Prostate gland (tissue), 2 donors: Measurements from ENCODE around the gene MEAK7.

Source experiments
- CTCF ChIP-seq, 4 experiments: fragments of 200-600 bp in 2 of 4; fragments of 450-650 bp in 2 of 4; sonication (generic) in 2 of 4; IDR thresholded peaks; 1 replicate in 3 of 4; 2 replicates in 1 of 4; pipeline ENCODE4 v1.5.1; 2016 to 2019; ENCODE audit warnings: antibody characterized with exemption in 4 of 4, mild to moderate bottlenecking in 2 of 4, moderate library complexity in 2 of 4
- POLR2A ChIP-seq: fragments of 450-650 bp; IDR thresholded peaks from one replicate; pipeline ENCODE4 v1.6.1; 2016; ENCODE audit warnings: antibody characterized with exemption, mild to moderate bottlenecking
- POLR2AphosphoS5 ChIP-seq: sonication (generic); formaldehyde crosslinking; IDR thresholded peaks from one replicate; pipeline ENCODE4 v1.6.1; 2017; ENCODE audit warnings: antibody characterized with exemption

DNA sequence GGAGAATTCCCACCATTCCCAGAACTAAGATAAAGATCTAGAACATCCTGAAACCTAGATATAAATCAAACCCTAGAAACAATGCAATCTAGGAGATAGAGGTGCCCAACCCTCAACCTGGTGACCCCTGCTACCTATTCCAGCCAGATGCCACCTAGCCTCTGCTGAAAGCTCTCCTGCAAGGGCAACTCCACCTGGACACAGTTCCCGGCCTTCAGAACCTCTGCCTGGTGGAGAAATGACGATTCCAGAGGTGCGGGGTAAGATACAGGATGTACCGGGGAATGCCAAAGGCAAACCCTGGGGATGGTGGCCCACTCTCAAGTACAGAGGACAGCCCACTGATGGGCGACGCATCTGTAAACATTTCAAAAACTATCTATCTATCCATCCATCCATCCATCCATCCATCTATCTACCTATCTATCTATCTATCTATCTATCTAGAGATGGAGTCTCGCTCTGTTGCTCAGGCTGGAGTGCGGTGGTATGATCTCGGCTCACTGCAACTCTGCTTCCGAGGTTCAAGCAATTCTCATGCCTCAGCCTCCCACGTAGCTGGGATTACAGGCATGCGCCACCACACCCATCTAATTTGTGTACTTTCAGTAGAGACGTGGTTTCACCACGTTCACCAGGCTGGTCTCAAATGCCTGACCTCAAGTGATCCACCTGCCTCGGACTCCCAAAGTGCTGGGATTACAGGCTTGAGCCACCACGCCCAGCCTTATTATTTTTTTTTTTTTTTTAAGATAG, 19.0 kb downstream of the MEAK7 start:
- TF ChIP-seq CTCF (IDR thresholded peaks at IDR 0.05) (no peak), POLR2AphosphoS5 (no peak), POLR2A (no peak)
